GM21390 (cell line): ENCODE measurements around the gene ZFAND3.

Experiments
- ATAC-seq: cut with Tn5 transposase; IDR thresholded peaks from one replicate; pipeline ENCODE4 v1.9.1; 2021; ENCODE audit not compliant: unreplicated experiment

The ZFAND3 gene

GRCh38 chr6:38175786-38176185 is 356.3 kb downstream of the ZFAND3 start:
- no peak for ATAC-seq

GRCh38 chr6:38176797-38177751 is 357.5 kb downstream of the ZFAND3 start:
- no peak for ATAC-seq

GRCh38 chr6:38177882-38178583 is 358.5 kb downstream of the ZFAND3 start:
- ATAC-seq: no peak

- ATAC-seq: no peak
Measured at GRCh38 chr6:38178584-38178886, 359.0 kb downstream of the ZFAND3 start.

- no peak for ATAC-seq
Measured at GRCh38 chr6:38179300-38179699, 359.8 kb downstream of the ZFAND3 start.

- no peak for ATAC-seq
Measured at GRCh38 chr6:38179794-38180430, 360.4 kb downstream of the ZFAND3 start.

GRCh38 chr6:38180586-38180985 is 361.1 kb downstream of the ZFAND3 start:
- ATAC-seq: no peak

- no peak for ATAC-seq
Measured at GRCh38 chr6:38182426-38182825, 362.9 kb downstream of the ZFAND3 start.

GRCh38 chr6:38183856-38184584 is 364.5 kb downstream of the ZFAND3 start:
- no peak for ATAC-seq

GRCh38 chr6:38184585-38185080 is 365.1 kb downstream of the ZFAND3 start:
- no peak for ATAC-seq

- ATAC-seq: no peak
Measured at GRCh38 chr6:38185244-38185643, 365.7 kb downstream of the ZFAND3 start.

GRCh38 chr6:38185752-38186151 is 366.2 kb downstream of the ZFAND3 start:
- ATAC-seq: no peak

- no peak for ATAC-seq
Measured at GRCh38 chr6:38187325-38187724, 367.8 kb downstream of the ZFAND3 start.

GRCh38 chr6:38187811-38188590 is 368.5 kb downstream of the ZFAND3 start:
- ATAC-seq: no peak

- no peak for ATAC-seq
Measured at GRCh38 chr6:38188677-38189335, 369.3 kb downstream of the ZFAND3 start.

GRCh38 chr6:38191418-38191817 is 371.9 kb downstream of the ZFAND3 start:
- no peak for ATAC-seq

- no peak for ATAC-seq
Measured at GRCh38 chr6:38192011-38192410, 372.5 kb downstream of the ZFAND3 start.

- no peak for ATAC-seq
Measured at GRCh38 chr6:38192487-38192886, 373.0 kb downstream of the ZFAND3 start.

GRCh38 chr6:38193051-38193450 is 373.5 kb downstream of the ZFAND3 start:
- ATAC-seq: no peak
